K562 (cell line): ENCODE measurements around the gene RASGRP1. TPM values are rescaled to one million over a fixed set of nuclear protein-coding genes. Genes with fewer than 3 reads are reported as not detected.
A peak's percentile ranks its signal among the peaks of the same experiment; 100 is the strongest.

Experiments
- BACH1 ChIP-seq: fragments of 200-800 bp; sonication (Bioruptor generic); IDR thresholded peaks from 2 replicates; pipeline ENCODE4 v1.6.1; 2016; ENCODE audit warnings: missing genetic modification characterization, missing compliant biosample characterization
- CHCHD3 ChIP-seq: fragments of 250-450 bp; sonication (Bioruptor Pico); IDR thresholded peaks from 2 replicates; pipeline ENCODE4 v2.1.2; 2022; ENCODE audit warnings: mild to moderate bottlenecking
- CREB1 ChIP-seq, 2 experiments: sonication (generic) in 1 of 2; formaldehyde crosslinking in 1 of 2; IDR thresholded peaks; 2 replicates each; pipeline versions ENCODE4 v1.6.1 to v1.8.0; 2012 to 2022; ENCODE audit warnings: inconsistent platforms in 1 of 2, mild to moderate bottlenecking in 1 of 2, missing genetic modification reagents in 1 of 2, moderate library complexity in 1 of 2
- CSDE1 ChIP-seq, 2 experiments: fragments of 450-650 bp; IDR thresholded peaks; 2 replicates each; pipeline ENCODE4 v1.6.1; 2016; ENCODE audit warnings: mild to moderate bottlenecking in 1 of 2
- DDX20 ChIP-seq: fragments of 450-650 bp; IDR thresholded peaks from 2 replicates; pipeline ENCODE4 v1.6.1; 2016; ENCODE audit warnings: missing genetic modification characterization, low read depth, mild to moderate bottlenecking, missing compliant biosample characterization, moderate library complexity
- DNMT1 ChIP-seq: fragments of 450-650 bp; IDR thresholded peaks from 2 replicates; pipeline ENCODE4 v1.6.1; 2016; ENCODE audit warnings: antibody characterized with exemption, mild to moderate bottlenecking
- KDM4B ChIP-seq, 2 experiments: fragments of 450-650 bp in 1 of 2; sonication (generic) in 1 of 2; IDR thresholded peaks; 2 replicates each; pipeline ENCODE4 v1.6.1; 2016 to 2017; ENCODE audit warnings: borderline replicate concordance in 2 of 2, antibody characterized with exemption in 1 of 2, low read depth in 1 of 2, mild to moderate bottlenecking in 1 of 2
- KLF13 ChIP-seq: fragments of 450-650 bp; IDR thresholded peaks from 2 replicates; pipeline ENCODE4 v1.6.1; 2016; ENCODE audit warnings: missing genetic modification characterization, low read depth, mild to moderate bottlenecking, missing compliant biosample characterization, moderate library complexity, borderline replicate concordance
- MCM3 ChIP-seq: fragments of 450-650 bp; IDR thresholded peaks from 2 replicates; pipeline ENCODE4 v1.6.1; 2016
- NCOA6 ChIP-seq: fragments of 450-650 bp; IDR thresholded peaks from 2 replicates; pipeline ENCODE4 v1.6.1; 2017; ENCODE audit warnings: mild to moderate bottlenecking
- PHF21A ChIP-seq: fragments of 450-650 bp; IDR thresholded peaks from 2 replicates; pipeline ENCODE4 v1.6.1; 2017; ENCODE audit warnings: low read depth, borderline replicate concordance
- XRCC5 ChIP-seq: fragments of 200-400 bp; formaldehyde crosslinking; IDR thresholded peaks from 2 replicates; pipeline ENCODE4 v1.6.1; 2017; ENCODE audit warnings: low read depth, mild to moderate bottlenecking, low read length
- ZNF316 ChIP-seq: fragments of 450-650 bp; IDR thresholded peaks from 2 replicates; pipeline ENCODE4 v1.6.1; 2016
- polyA plus RNA-seq, 8 experiments: library from polyadenylated mRNA; depleted of rRNA in 4 of 8; stranded (reverse) in 5 of 8; unstranded in 3 of 8; fragments of >200 nt; fragmentation: Nextera tagmentation in 2 of 8; fragmentation: Illumina TruSeq in 1 of 8; extraction: Ambion mirVana in 2 of 8; extraction: Trizol in 1 of 8; gene quantifications; 2 replicates each; pipeline versions ENCODE4 v1.2.1 to v1.2.3, GENCODE V29; 2011 to 2014; ENCODE audit warnings: inconsistent platforms in 1 of 8, missing spikeins in 1 of 8
- total RNA-seq, 7 experiments: library from RNA; depleted of rRNA in 6 of 7; stranded (reverse); fragments of >200 nt in 6 of 7; fragmentation: Illumina TruSeq in 2 of 7; extraction: Trizol in 2 of 7; gene quantifications; 2 replicates each; pipeline versions ENCODE4 v1.2.1 to v1.2.3, GENCODE V29; 2011 to 2021; ENCODE audit warnings: low replicate concordance in 1 of 7
- TF ChIP-seq, protein P1 (sequence below): fragments of 200-600 bp; sonication (generic); IDR thresholded peaks from one replicate; pipeline ENCODE4 v1.6.1; 2012; ENCODE audit warnings: mild to moderate bottlenecking, low read depth, low read length, inconsistent platforms
- TF ChIP-seq, protein P2 (sequence below), 2 experiments: IDR thresholded peaks; 2 replicates each; pipeline ENCODE4 v1.6.1; 2011; ENCODE audit warnings: borderline replicate concordance in 1 of 2, control low read depth in 1 of 2, low read depth in 1 of 2, low read length in 1 of 2, mild to moderate bottlenecking in 1 of 2, mixed read lengths in 1 of 2, moderate library complexity in 1 of 2; ENCODE audit not compliant: insufficient read depth in 1 of 2, insufficient read length in 1 of 2, poor library complexity in 1 of 2, severe bottlenecking in 1 of 2; ENCODE audit errors: extremely low read depth in 1 of 2

The RASGRP1 gene
- total and polyA plus RNA-seq, 9 of the 15 experiments (the other 6 are each of a cell fraction or from before 2014, with no cell fraction given) = 0.14 to 0.72 (median 0.31) TPM

GRCh38 chr15:38563723-38564519, 693 bp downstream of the RASGRP1 start (continued):
- TF ChIP-seq, protein P1, sequence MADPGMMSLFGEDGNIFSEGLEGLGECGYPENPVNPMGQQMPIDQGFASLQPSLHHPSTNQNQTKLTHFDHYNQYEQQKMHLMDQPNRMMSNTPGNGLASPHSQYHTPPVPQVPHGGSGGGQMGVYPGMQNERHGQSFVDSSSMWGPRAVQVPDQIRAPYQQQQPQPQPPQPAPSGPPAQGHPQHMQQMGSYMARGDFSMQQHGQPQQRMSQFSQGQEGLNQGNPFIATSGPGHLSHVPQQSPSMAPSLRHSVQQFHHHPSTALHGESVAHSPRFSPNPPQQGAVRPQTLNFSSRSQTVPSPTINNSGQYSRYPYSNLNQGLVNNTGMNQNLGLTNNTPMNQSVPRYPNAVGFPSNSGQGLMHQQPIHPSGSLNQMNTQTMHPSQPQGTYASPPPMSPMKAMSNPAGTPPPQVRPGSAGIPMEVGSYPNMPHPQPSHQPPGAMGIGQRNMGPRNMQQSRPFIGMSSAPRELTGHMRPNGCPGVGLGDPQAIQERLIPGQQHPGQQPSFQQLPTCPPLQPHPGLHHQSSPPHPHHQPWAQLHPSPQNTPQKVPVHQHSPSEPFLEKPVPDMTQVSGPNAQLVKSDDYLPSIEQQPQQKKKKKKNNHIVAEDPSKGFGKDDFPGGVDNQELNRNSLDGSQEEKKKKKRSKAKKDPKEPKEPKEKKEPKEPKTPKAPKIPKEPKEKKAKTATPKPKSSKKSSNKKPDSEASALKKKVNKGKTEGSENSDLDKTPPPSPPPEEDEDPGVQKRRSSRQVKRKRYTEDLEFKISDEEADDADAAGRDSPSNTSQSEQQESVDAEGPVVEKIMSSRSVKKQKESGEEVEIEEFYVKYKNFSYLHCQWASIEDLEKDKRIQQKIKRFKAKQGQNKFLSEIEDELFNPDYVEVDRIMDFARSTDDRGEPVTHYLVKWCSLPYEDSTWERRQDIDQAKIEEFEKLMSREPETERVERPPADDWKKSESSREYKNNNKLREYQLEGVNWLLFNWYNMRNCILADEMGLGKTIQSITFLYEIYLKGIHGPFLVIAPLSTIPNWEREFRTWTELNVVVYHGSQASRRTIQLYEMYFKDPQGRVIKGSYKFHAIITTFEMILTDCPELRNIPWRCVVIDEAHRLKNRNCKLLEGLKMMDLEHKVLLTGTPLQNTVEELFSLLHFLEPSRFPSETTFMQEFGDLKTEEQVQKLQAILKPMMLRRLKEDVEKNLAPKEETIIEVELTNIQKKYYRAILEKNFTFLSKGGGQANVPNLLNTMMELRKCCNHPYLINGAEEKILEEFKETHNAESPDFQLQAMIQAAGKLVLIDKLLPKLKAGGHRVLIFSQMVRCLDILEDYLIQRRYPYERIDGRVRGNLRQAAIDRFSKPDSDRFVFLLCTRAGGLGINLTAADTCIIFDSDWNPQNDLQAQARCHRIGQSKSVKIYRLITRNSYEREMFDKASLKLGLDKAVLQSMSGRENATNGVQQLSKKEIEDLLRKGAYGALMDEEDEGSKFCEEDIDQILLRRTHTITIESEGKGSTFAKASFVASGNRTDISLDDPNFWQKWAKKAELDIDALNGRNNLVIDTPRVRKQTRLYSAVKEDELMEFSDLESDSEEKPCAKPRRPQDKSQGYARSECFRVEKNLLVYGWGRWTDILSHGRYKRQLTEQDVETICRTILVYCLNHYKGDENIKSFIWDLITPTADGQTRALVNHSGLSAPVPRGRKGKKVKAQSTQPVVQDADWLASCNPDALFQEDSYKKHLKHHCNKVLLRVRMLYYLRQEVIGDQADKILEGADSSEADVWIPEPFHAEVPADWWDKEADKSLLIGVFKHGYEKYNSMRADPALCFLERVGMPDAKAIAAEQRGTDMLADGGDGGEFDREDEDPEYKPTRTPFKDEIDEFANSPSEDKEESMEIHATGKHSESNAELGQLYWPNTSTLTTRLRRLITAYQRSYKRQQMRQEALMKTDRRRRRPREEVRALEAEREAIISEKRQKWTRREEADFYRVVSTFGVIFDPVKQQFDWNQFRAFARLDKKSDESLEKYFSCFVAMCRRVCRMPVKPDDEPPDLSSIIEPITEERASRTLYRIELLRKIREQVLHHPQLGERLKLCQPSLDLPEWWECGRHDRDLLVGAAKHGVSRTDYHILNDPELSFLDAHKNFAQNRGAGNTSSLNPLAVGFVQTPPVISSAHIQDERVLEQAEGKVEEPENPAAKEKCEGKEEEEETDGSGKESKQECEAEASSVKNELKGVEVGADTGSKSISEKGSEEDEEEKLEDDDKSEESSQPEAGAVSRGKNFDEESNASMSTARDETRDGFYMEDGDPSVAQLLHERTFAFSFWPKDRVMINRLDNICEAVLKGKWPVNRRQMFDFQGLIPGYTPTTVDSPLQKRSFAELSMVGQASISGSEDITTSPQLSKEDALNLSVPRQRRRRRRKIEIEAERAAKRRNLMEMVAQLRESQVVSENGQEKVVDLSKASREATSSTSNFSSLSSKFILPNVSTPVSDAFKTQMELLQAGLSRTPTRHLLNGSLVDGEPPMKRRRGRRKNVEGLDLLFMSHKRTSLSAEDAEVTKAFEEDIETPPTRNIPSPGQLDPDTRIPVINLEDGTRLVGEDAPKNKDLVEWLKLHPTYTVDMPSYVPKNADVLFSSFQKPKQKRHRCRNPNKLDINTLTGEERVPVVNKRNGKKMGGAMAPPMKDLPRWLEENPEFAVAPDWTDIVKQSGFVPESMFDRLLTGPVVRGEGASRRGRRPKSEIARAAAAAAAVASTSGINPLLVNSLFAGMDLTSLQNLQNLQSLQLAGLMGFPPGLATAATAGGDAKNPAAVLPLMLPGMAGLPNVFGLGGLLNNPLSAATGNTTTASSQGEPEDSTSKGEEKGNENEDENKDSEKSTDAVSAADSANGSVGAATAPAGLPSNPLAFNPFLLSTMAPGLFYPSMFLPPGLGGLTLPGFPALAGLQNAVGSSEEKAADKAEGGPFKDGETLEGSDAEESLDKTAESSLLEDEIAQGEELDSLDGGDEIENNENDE = no peak
- no peak for TF ChIP-seq ZNF316
- no peak for TF ChIP-seq MCM3
- no peak for TF ChIP-seq CSDE1 (IDR thresholded peaks at IDR 0.05)
- no peak for TF ChIP-seq DDX20 (tag)
- TF ChIP-seq NCOA6 = no peak
- TF ChIP-seq BACH1 (tag) = no peak
- no peak for TF ChIP-seq KLF13
- TF ChIP-seq, protein P2, sequence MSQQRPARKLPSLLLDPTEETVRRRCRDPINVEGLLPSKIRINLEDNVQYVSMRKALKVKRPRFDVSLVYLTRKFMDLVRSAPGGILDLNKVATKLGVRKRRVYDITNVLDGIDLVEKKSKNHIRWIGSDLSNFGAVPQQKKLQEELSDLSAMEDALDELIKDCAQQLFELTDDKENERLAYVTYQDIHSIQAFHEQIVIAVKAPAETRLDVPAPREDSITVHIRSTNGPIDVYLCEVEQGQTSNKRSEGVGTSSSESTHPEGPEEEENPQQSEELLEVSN (IDR thresholded peaks at IDR 0.05; ENCODE audit: borderline replicate concordance in 1 of 2, extremely low read depth in 1 of 2, insufficient read depth in 1 of 2, insufficient read length in 1 of 2, low read depth in 1 of 2, low read length in 1 of 2, poor library complexity in 1 of 2, severe bottlenecking in 1 of 2) = peak in 1 of 2 experiments; percentile 73
- TF ChIP-seq XRCC5 = peak; percentile 76; the same call in 1 of the 2 replicates
- TF ChIP-seq CHCHD3 (CRISPR knock-in tag) = no peak
- TF ChIP-seq CREB1 (IDR thresholded peaks at IDR 0.05) = no peak
- no peak for TF ChIP-seq CREB1 (CRISPR knock-in tag; IDR thresholded peaks at IDR 0.05)
- no peak for TF ChIP-seq KDM4B (IDR thresholded peaks at IDR 0.05; ENCODE audit: borderline replicate concordance in 2 of 2, low read depth in 1 of 2)
- TF ChIP-seq DNMT1 = no peak
- TF ChIP-seq PHF21A = no peak
